GM13977 (cell line): ENCODE results near the gene SLC25A22.

Experiments used
- DNase-seq: peaks from one replicate; pipeline ENCODE4 v3.0.0; 2012; ENCODE audit warnings: low spot score
- CTCF ChIP-seq: IDR thresholded peaks from 2 replicates; pipeline ENCODE4 v1.5.1; 2012; ENCODE audit warnings: mild to moderate bottlenecking, control low read depth; ENCODE audit not compliant: insufficient read depth; ENCODE audit errors: extremely low read depth, missing control alignments
- in situ Hi-C: fragments of 300-500 bp; cut with MboI; formaldehyde crosslinking; loops from one replicate; pipeline ENCODE4 v1.12.0; 2022; ENCODE audit warnings: low sequenced_read_pairs, low pct_unique_long_range_greater_than_20kb, mixed read lengths, inconsistent platforms; ENCODE audit not compliant: unreplicated experiment

SLC25A22 gene

GRCh38 chr11:821512-822371 lies 23.7 kb upstream of the SLC25A22 start:
- no peak for TF ChIP-seq CTCF
- DNase-seq: no peak
- in situ Hi-C loops: no loop called here

GRCh38 chr11:820655-821511 lies 22.8 kb upstream of the SLC25A22 start:
- no peak for DNase-seq
- in situ Hi-C loops: no loop called here
- TF ChIP-seq CTCF: no peak

- peak; percentile 94 for DNase-seq
- no peak for TF ChIP-seq CTCF
- in situ Hi-C loops: no loop called here
Observed at GRCh38 chr11:819943-820649, 22.0 kb upstream of the SLC25A22 start.

GRCh38 chr11:819129-819931 lies 21.2 kb upstream of the SLC25A22 start:
- no peak for TF ChIP-seq CTCF
- peak; percentile 97 for DNase-seq
- in situ Hi-C loops: no loop called here

- no peak for DNase-seq
- in situ Hi-C loops: no loop called here
- TF ChIP-seq CTCF: no peak
Observed at GRCh38 chr11:818396-819128, 20.5 kb upstream of the SLC25A22 start, which contains the start of gene PNPLA2. Gene PNPLA2 (plus strand): TSS chr11:818914. CDS start chr11:819719, 805 bp downstream.
